Medulla oblongata (tissue), 1 donor: ENCODE results near the gene KRT79.

Experiments used
- DNase-seq: peaks from one replicate; pipeline ENCODE4 v3.0.0-alpha.2; 2015; ENCODE audit errors: extremely low spot score

The KRT79 gene

DNA sequence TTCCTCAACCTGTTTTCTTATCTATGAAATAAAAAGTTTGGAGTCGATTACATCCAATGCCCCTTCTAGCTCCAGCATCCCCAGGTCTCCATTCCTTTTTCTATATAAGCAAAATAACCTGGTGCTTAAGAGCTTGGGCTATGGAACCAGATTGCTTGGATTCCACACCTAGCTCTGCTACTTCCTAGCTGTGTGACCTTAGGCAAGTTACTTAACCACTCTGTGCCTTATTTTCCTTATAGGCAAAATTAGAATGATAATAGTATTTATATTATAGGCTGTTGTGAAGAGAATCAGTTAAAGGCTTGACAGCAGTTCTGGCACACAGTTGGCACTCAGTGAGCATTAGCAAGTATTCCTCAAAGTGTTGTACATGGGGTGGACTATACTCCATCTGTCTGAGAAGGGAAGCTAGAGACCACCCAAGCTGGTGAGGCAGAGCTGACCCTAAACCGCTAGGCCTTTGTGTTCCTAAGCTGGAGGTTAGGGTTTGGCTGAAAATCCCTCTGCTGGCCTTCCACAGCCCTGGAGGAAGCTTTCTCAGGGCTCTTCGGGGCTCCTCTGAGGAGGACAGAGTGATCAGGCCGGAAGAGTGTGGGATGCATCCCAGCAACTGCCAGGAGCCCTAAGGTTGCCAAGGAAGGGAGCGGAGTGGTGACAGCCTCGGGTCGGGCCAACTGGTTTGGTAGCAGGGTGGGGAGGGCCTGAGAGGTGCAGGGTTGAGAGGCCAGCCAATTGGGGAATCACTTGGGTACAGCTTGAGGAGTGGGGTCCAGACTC, 14.2 kb downstream of the KRT79 start:
- DNase-seq = no peak

- DNase-seq = no peak
These were observed 15.2 kb downstream of the KRT79 start for GRCh38 chr12:52818887-52819420.

DNA sequence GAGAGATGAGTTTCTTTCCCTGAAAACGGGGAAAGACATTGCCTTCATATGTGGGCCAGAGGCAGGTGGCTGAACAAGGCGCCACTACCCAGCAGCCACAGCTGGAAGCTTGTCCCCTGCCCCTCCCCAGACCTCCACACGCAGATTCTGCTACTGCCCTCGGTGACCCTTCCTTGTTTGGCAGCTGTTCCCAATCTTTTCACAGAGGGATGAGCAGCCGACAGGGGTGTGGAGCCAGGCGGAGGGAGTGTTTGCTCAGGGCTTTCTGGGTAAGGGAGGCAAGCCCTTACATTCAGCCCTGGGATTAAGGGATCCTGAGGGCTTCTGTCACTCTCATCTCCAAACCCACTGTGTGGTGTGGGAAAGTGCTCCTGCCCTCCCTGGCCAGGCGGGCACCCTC, 15.7 kb downstream of the KRT79 start:
- DNase-seq = no peak

DNA sequence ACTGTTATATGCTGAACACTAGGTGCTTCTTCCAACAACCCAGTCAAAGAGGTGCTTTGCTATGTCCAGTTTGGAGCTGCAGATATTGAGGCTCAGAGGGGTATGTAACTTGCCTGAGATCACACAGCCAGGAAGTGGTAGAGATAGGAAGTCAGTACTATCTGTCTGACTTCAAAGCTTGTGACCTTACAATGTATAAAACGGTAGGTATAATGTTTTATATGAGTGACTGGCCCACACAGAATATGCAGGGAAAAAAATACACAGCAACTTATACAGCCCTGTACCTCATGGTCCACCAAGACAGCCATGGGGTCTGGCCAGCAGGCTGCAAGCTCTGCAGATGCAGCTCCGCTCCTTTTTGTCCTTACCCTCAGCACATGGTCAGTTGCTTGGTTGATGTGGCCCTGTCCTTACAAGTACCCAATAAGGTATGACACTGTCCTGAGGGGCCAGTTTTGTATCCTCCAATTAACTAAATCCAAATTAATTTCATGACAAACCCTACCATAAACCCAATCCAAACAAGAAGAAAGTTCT, 16.3 kb downstream of the KRT79 start:
- no peak for DNase-seq

DNA sequence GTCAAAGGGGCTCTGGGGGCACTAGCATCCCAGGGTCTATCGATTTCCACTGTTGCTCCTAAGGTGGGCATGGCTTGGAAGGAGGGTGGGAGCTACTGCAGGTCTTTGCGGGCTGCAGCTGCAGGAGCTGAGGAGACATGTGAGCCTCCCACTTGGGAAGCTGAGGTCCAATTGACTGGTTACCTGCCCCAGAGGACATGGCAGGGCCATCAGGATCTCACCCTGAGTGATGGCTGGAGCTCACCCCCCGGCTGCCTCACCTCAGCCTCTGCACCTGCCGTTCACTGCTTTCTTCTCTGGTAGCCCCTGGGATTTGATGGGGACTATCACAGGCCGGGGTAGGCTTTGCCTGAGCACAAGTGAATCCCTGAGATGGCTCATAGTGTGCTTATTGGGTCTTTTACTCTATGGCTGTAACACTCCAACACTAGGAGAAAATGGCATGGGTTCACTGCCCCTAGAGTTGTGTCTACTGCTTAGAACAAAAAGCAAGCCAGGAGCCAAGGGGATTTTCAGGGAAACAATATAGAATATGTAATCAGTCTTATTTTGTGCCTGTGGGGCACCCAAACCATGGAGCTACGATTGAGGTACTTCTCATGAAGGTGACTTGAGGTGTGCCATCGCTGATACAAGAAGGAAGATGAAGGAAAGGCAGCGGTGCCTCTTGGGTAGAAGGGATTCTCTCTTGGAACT, 17.0 kb downstream of the KRT79 start:
- DNase-seq = no peak

- no peak for DNase-seq
These were observed 18.2 kb downstream of the KRT79 start for GRCh38 chr12:52815676-52816588.

DNA sequence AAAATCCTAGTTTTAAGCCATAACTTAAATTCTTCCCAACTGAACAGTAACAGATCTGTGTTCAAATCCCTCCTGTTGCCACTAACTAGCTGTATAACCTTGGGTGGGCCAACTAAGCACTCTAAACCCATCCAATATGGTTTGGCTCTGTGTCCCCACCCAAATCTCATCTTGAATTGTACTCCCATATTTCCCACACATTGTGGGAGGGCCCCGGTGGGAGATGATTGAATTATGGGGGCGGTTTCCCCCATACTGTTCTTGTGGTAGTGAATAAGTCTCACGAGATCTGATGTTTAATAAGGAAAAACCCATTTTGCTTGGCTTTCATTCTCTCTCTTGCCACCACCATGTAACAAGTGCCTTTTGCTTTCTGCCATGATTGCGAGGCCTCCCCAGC, 18.9 kb downstream of the KRT79 start:
- no peak for DNase-seq

DNA sequence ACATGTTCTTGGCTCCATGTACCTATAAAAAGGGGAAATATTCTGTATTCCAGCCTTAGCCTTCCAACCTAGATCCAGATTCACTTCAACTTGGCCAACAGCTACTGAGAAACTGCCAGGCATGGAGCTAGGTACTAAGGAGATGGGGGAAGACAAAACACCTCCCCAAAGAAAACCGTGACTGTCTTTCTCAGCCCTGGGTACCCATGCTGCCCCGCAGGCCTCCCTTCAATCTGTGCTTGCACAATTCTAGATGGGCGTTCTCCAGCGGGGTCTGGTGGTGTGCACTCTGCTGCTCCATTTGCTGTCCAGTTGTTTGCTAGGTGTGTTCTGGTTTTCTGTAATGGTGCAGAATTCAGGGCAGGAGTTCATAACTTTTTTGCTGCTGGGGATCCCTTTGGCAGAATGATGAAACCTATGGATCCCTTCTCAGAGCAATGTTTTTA, 19.4 kb downstream of the KRT79 start:
- DNase-seq = no peak

- DNase-seq = no peak
These were observed 20.0 kb downstream of the KRT79 start, which contains the start of gene KRT4 for GRCh38 chr12:52813885-52814709. KRT4 (minus strand) TSS chr12:52814116; CDS start chr12:52814058, 58 bp downstream.

DNA sequence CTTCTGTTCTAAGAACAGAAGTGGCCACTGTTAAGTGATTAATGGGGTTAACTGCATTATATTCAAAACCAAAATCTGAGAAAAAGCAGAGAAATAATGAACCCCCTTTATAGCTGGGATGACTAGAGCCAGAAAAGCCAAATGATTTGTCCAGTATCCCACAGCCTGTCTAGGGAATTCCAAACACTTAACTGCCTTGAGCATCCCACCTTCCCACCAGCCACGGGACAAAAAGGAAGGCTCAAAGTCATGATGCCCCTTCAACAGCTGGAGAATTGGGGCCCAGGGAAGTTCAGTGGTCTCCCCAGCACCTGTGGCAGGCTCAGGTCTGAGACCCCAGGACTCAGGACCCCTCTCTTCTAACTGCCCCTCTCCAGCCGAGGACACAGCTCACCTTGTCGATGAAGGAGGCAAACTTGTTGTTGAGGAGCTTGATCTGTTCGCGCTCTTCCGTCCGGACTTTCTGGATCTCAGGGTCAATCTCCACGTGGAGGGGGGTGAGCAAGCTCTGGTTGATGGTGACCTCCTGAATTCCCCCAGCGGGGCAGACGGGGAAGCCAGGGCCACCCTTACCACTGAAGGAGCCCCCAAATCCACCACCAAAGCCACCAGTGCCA, 20.8 kb downstream of the KRT79 start:
- no peak for DNase-seq

DNA sequence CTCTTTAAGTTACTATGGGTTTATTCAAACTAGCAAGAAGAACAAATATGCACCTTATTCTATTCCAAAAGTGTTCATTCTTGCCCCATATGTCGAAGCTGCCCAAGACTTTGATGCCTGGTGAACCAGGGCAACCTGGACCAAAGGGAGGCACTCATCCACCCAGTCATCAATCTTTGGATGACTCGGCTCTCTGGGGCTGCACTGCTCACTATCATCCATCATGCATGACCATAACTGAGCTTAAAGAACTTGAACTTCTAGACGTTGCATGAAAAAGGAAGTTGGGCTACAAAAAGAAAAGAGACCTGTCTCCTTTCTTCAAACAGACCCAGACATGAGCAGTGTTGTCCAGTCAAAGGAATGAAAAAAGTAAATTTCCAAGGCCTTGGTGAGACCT, 21.4 kb downstream of the KRT79 start:
- no peak for DNase-seq

DNA sequence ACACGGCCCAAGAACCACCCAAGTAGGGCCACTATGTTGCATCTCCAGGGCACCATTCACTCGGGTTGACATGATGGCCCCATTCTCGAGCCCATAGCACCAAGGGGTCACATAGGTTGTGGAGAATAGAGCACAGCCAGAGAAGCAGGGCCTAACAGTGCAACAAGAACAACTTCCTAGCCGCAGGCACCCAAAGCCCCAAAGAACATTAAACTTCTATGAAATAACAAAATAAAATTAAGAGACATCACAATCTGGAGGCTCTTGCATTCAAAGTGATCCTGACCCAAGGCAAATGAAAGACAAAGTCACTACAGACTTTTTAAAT, 22.1 kb downstream of the KRT79 start:
- no peak for DNase-seq

GRCh38 chr12:52811191-52812072, 22.7 kb downstream of the KRT79 start:
- DNase-seq = no peak

- no peak for DNase-seq
These were observed 23.6 kb downstream of the KRT79 start for GRCh38 chr12:52810554-52810953.

DNA sequence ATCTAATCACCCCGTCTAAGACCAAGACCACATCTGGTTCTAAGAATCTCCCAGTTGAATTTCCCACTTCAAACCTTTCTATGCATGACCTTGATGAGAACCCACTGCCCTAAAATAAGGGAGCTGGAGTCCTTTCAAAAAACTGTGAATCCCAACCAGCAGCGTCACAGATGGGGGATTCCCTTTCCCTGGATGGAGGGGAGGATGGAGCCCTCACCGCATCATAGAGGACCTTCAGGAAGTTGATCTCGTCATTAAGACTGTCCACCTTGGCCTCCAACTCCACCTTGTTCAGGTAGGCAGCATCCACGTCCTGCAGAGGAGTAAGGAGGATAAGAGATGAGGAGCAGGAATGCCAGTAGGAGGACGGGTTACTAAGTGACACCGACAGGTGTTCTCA, 24.9 kb downstream of the KRT79 start:
- no peak for DNase-seq

- no peak for DNase-seq
These were observed 25.4 kb downstream of the KRT79 start for GRCh38 chr12:52808573-52809160.

DNA sequence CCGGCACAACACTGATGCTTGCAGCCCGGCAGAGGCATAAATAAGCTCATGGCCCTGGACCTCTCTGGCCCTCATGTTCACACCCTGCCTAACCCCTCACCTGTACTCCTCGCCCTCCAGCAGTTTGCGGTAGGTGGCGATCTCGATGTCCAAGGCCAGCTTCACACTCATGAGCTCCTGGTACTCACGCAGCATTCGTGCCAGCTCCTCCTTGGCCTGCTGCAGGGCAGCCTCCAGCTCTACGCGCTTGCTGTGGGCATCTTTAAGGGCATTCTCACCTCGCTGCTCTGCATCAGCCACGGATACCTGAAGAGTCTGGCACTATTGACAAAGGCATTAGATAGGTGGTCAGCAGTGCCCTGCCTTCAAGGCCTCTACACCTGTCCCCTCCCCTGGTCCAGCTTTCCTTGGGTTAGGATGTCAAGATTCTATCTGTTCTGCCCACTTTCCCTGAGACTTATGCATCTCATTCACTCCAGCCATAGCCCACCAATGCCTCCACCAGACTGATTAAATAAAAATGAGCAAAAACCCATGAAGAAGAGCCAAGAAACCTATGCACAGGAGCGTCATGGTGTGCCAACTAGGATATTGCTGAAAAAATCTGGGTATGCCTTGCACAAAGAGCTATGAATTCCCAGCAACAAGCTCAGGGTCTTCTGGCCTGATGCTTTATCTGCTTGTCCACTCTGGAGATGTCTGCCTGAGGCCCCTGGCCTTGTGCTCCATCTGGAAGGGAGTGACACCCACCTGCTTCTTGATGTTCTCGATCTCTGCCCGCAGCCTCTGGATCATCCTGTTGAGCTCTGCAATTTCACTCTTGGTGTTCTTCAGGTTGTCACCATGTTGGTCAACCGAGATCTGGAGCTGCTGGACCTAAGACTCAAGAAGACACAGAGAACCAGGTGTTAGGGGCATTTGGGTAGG, 26.3 kb downstream of the KRT79 start:
- no peak for DNase-seq
